Stimulated activated CD8-positive, alpha-beta memory T cell treated with anti-CD3 and anti-CD28 coated beads, Interleukin-4, amount 100 ng/mL, for 1 hour (primary cell): ENCODE measurements around the gene DTNBP1.

Experiments used
- DNase-seq, 2 donors: peaks; one replicate each; pipeline ENCODE4 v3.0.0-alpha.2; 2020; ENCODE audit warnings: low read depth in 2 of 2, low spot score in 1 of 2

The DTNBP1 gene

GRCh38 chr6:15626878-15627674, 35.8 kb downstream of the DTNBP1 start:
- DNase-seq: no peak

DNA sequence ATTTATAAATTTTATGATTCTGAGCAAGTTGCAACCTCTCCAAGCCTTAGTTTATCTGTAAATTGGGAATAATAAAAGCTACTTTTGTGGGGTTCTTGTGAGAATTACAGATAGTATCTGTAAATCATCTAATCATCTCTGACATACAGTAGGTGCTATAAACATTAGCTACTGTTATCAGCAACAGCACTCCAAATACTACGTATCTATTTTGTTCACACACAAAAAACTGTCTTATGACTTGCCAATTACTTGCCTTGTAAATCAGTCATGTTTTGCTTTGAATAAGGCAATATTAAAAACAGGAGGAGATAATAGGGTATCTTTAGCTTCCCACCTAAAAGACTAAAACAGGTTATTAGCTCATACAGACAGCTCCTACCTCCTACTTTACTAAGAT, 36.7 kb downstream of the DTNBP1 start:
- DNase-seq: no peak

DNA sequence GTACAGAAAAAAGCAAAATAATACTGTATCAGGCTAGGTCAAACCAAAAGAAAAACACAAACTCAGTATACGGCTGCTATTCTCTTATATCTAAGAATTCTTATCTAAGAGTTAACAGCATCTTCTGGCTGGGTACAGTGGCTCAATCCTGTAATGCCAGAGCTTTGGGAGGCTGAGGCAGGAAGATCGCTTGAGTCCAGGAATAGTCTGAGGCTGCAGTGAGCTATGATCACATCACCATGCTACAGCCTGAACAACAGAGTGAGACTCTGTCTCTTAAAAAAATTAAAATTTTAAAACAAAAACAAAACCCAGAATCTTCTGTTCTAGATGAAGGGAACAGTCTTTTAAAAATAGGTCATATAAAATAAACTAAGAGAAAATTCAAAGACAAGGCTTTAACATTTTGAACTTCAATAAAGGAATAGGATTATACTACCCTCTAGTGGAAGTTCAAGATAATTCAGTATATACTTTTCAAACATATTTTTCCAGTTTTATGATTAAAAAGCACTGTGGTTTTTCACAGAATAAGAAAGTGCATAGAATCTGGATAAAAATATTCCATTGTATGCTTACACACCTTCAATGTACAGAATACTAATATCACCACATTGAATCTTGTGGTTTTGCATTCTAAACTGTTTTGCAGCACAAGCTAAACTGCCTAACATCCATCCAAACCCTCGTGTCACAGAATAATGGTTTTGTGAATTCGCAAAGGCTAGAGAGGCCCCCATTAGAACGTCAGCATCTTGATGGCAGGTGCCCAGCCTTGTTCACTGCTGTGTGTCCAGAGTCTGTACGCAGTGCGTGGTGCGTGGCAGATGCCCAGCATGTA, 39.3 kb downstream of the DTNBP1 start:
- DNase-seq: no peak

GRCh38 chr6:15622045-15622740, 40.6 kb downstream of the DTNBP1 start:
- no peak for DNase-seq

GRCh38 chr6:15621203-15622044, 41.4 kb downstream of the DTNBP1 start:
- DNase-seq: no peak

- DNase-seq: no peak
Observed at GRCh38 chr6:15620611-15621010, 42.2 kb downstream of the DTNBP1 start.

DNA sequence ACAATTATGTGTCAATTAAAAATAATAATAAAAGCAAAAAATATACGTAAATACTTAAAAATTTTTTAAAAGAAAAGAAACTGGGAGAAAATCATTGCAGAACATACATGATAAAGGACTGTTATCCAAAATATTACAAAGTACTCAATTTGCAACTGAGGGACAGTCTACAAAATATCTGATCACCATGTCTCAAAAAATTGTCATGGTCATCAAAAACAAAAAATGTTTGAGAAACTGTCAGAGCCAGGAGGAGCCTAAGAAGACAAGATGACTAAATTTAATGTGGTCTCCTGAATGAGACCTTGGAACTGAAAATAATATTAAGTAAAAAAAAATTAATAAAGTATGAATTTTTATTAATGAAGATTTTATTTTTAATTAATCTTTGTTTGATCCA, 43.5 kb downstream of the DTNBP1 start:
- DNase-seq: no peak

DNA sequence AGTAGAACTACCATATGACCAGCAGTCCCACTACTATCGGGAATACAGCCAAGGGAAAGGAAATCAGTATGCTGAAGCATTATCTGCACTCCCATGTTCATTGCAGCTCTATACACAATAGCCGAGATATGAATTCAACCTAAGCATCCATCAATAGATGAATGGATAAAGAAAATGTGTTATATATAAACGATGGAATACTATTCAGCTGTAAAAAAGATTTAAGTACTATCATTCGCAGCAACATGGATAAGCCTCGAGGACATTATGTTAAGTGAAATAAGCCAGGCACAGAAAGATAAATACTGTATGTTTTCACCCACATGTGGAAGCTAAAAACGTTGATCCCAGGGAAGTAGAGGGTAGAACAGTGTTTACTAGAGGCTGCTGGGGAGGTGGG, 44.1 kb downstream of the DTNBP1 start:
- no peak for DNase-seq

- no peak for DNase-seq
Observed at GRCh38 chr6:15616261-15616660, 46.6 kb downstream of the DTNBP1 start.

DNA sequence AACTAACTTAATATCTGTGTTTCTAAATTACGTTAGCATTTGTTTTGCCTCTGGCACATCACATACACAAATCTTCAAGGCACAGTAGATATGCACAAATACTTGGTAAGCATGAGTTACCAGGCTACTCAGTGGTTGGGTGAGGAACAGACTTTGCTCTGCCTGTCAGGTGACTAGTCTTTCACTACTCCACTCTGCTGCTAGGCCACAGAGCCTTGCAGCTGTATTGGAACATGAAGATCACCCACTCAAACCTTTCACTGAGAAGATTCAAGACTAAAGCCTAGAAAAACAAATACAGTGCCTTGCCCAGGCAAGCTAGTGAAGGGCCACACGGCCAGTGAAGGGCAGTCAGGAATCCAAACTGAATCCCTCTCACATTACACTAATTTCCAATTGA, 47.0 kb downstream of the DTNBP1 start:
- DNase-seq: no peak

DNA sequence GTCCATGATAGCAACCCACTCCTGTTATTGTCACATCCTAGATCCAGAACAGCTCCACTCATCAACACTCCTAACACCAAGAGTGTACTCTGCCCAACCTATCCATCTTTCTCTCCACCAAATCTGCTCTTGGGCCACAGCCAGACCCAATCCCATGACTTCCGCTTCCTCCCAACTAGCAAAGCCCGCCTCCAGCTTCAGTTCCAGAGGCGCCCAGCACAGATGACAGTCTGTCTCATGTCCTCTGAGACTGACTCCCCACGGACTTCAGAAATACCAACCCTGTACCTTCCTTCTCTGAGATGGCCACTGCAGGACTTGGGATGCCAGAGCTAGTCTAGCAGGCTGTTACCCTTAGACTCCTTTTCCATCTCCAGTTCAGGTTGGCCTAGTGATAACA, 48.6 kb downstream of the DTNBP1 start:
- no peak for DNase-seq

DNA sequence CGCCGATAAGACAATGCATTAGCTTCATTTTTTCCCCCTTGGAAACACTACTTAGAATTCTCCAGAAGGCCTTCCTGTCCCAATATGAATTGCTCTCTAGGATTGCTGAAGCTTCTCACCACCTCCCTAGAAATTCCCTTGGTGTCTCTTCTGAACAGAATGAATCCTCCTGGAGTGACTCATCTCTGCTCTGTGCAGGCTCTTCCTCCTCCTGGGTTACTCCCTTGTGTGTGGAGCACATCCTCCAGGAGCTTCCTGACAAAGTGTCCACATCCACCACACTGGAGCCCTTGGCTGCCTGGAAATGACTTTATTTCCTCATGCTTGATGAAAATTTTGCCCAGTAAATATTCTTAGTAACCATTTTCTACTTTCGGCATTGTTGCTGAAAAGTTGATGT, 54.4 kb downstream of the DTNBP1 start:
- DNase-seq: no peak

DNA sequence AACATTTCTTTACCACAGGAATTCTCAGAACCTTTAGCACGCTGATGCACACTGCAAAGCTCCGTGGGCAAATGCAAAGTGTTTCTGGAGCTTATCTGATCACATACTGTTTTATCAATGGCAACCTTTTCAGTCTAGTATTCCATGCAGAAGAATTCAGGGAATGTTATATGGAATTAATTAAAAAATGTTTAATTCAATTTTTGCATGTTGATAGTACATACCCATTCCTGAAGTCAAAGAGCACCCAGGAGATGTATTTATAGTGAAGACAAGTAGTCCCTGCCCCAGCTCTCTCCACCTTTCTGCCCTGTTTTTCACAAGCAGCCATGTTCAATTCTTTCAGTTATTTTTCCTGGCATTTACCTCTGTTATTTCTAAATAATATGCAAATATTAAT, 55.2 kb downstream of the DTNBP1 start:
- DNase-seq: no peak

GRCh38 chr6:15606347-15606746, 56.5 kb downstream of the DTNBP1 start:
- DNase-seq: no peak

GRCh38 chr6:15604843-15605242, 58.0 kb downstream of the DTNBP1 start:
- DNase-seq: no peak

DNA sequence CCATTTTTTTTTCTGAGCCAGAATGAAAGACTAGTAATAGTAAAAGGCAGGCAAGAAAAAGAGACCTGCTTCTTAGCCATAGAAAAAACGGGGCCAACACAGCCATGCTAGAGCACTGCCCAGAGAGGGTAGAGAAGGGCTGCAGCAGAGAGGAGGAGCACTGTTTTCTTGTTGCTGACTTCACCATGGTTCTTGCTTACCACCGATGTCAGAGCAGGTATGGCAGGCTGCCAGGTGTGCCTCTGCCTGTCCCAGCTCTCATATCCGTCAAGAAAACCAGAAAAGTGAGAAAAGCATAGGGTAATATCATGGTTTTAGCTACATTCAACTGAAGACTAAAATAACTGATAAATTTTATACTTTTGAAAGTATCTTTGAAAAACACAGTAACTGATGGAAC, 60.7 kb downstream of the DTNBP1 start:
- DNase-seq: no peak

- no peak for DNase-seq
Observed at GRCh38 chr6:15598273-15598798, 64.5 kb downstream of the DTNBP1 start.

DNA sequence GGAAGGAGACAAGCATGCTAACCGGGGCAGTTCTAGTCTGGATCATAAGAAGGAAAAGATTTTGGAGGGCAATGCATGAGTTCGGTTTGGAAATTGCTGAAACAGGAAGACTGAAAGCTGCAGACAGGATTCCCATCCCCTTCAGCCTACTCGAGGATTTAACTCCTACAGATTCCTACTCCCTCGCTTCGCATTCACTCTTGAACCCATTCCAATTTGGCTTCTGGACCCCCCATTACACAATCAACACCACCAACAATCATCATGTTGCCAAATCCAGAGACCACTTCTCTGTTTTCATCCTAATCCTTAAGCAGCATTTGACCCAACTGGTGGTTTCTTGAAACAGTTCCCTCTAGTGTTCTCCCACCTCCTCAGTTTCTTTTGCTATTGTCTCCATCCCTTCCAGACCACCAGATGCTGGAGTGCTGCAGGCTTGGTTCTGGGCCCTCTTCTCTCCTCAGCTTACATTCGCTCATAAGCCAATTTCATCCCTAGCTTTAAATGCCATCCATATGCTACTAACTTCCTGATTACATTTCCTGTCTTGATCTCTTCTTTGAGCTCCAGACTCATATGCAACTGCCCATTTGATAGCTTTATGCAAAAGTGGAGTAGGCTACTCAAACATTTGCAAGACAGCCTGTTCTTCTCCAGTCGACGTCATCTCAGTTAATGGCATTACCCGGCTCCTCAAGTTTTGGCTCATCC, 66.5 kb downstream of the DTNBP1 start:
- no peak for DNase-seq

- no peak for DNase-seq
Observed at GRCh38 chr6:15595461-15596173, 67.2 kb downstream of the DTNBP1 start.
